GM18951 (cell line): Measurements from ENCODE around the gene DNAH17.

Source experiments
- POLR2A ChIP-seq: IDR thresholded peaks from 4 replicates; pipeline ENCODE4 v1.6.1; 2011; ENCODE audit warnings: mild to moderate bottlenecking; ENCODE audit not compliant: insufficient read length, insufficient read depth; ENCODE audit errors: extremely low read depth
- in situ Hi-C: fragments of 300-500 bp; cut with MboI; formaldehyde crosslinking; loops from one replicate; pipeline ENCODE4 v1.12.0; 2022; ENCODE audit warnings: low sequenced_read_pairs, mixed read lengths, inconsistent platforms; ENCODE audit not compliant: unreplicated experiment

The DNAH17 gene

GRCh38 chr17:78526231-78527025 lies 50.8 kb downstream of the DNAH17 start:
- in situ Hi-C loops: no loop called here
- no peak for TF ChIP-seq POLR2A

GRCh38 chr17:78525511-78526160 lies 51.6 kb downstream of the DNAH17 start:
- in situ Hi-C loops: no loop called here
- no peak for TF ChIP-seq POLR2A

GRCh38 chr17:78524870-78525510 lies 52.2 kb downstream of the DNAH17 start:
- TF ChIP-seq POLR2A: no peak
- in situ Hi-C loops: loop anchor here (25.0 kb wide), 1 partner anchor 287 kb away; no protein-coding TSS in a partner anchor

- TF ChIP-seq POLR2A: no peak
- in situ Hi-C loops: loop anchor here (25.0 kb wide), 1 partner anchor 288 kb away; no protein-coding TSS in a partner anchor
These were observed 53.1 kb downstream of the DNAH17 start for GRCh38 chr17:78523934-78524655.

GRCh38 chr17:78522031-78522809 lies 55.0 kb downstream of the DNAH17 start:
- in situ Hi-C loops: loop anchor here (25.0 kb wide), 1 partner anchor 290 kb away; no protein-coding TSS in a partner anchor
- no peak for TF ChIP-seq POLR2A

- in situ Hi-C loops: loop anchor here (25.0 kb wide), 1 partner anchor 295 kb away; no protein-coding TSS in a partner anchor
- TF ChIP-seq POLR2A: no peak
These were observed 59.8 kb downstream of the DNAH17 start for GRCh38 chr17:78517421-78517820.

GRCh38 chr17:78515480-78515879 lies 61.7 kb downstream of the DNAH17 start:
- in situ Hi-C loops: loop anchor here (25.0 kb wide), 1 partner anchor 297 kb away; no protein-coding TSS in a partner anchor
- no peak for TF ChIP-seq POLR2A

GRCh38 chr17:78514521-78514920 lies 62.7 kb downstream of the DNAH17 start:
- TF ChIP-seq POLR2A: no peak
- in situ Hi-C loops: loop anchor here (25.0 kb wide), 1 partner anchor 298 kb away; no protein-coding TSS in a partner anchor

GRCh38 chr17:78512976-78513375 lies 64.2 kb downstream of the DNAH17 start:
- in situ Hi-C loops: loop anchor here (25.0 kb wide), 1 partner anchor 299 kb away; no protein-coding TSS in a partner anchor
- TF ChIP-seq POLR2A: no peak

- TF ChIP-seq POLR2A: no peak
- in situ Hi-C loops: loop anchor here (25.0 kb wide), 1 partner anchor 302 kb away; no protein-coding TSS in a partner anchor
These were observed 66.8 kb downstream of the DNAH17 start for GRCh38 chr17:78510141-78511075.

- in situ Hi-C loops: loop anchor here (25.0 kb wide), 1 partner anchor 305 kb away; no protein-coding TSS in a partner anchor
- no peak for TF ChIP-seq POLR2A
These were observed 69.7 kb downstream of the DNAH17 start for GRCh38 chr17:78507526-78507925.
